Ectodermal cell (in vitro differentiated cells): ENCODE results near the gene LRRC23.

Experiments used
- H3K27ac ChIP-seq: 2 replicates; pipeline ENCODE4 v1.7.0; 2013; ENCODE audit warnings: mild to moderate bottlenecking, low read depth, low read length; ENCODE audit not compliant: insufficient read depth, poor library complexity, severe bottlenecking
- H3K27me3 ChIP-seq: 2 replicates; pipeline ENCODE4 v1.7.0; 2013; ENCODE audit warnings: mild to moderate bottlenecking, low read length; ENCODE audit not compliant: insufficient read depth, control insufficient read depth, poor library complexity, severe bottlenecking
- H3K36me3 ChIP-seq: one replicate; pipeline ENCODE4 v1.7.0; 2013; ENCODE audit warnings: low read length; ENCODE audit not compliant: control insufficient read depth, insufficient read depth
- H3K4me1 ChIP-seq: one replicate; pipeline ENCODE4 v1.7.0; 2013; ENCODE audit warnings: low read length; ENCODE audit not compliant: control insufficient read depth, insufficient read depth
- H3K4me3 ChIP-seq: 2 replicates; pipeline ENCODE4 v1.7.0; 2013; ENCODE audit warnings: low read depth, low read length, control low read depth; ENCODE audit not compliant: insufficient read depth
- H3K9me3 ChIP-seq: 2 replicates; pipeline ENCODE4 v1.7.0; 2013; ENCODE audit warnings: mild to moderate bottlenecking, low read length, moderate library complexity; ENCODE audit not compliant: control insufficient read depth
- WGBS, 2 experiments: methylation state at CpG; one replicate each; pipeline ENCODE4 v1.1.7; 2013; ENCODE audit warnings: missing lambda C conversion rate in 2 of 2; 5-methylcytosine and 5-hydroxymethylcytosine counted together

The LRRC23 gene

GRCh38 chr12:6945613-6946012 is 41.0 kb downstream of the LRRC23 start:
- H3K27ac ChIP-seq: no peak overlapping the region
- no peak overlapping the region for H3K4me3 ChIP-seq
- H3K9me3 ChIP-seq: no peaks in the 10 kb centered on the region
- 85 to 87% methylated on average over 11 of the region's 11 CpGs for WGBS, 2 experiments
- peaks cover 12% of the 10 kb centered on the region for H3K36me3 ChIP-seq
- peaks cover 18% of the 10 kb centered on the region for H3K4me1 ChIP-seq
- no peaks in the 10 kb centered on the region for H3K27me3 ChIP-seq

GRCh38 chr12:6946033-6946919 is 41.7 kb downstream of the LRRC23 start:
- H3K36me3 ChIP-seq: peaks cover 6% of the 10 kb centered on the region
- no peak overlapping the region for H3K27ac ChIP-seq
- no peaks in the 10 kb centered on the region for H3K27me3 ChIP-seq
- H3K4me3 ChIP-seq: peak overlapping the region; percentile 22
- WGBS, 2 experiments: 10 to 12% methylated on average over 32 of the region's 32 CpGs
- H3K9me3 ChIP-seq: no peaks in the 10 kb centered on the region
- H3K4me1 ChIP-seq: peaks cover 18% of the 10 kb centered on the region

GRCh38 chr12:6946920-6947374 is 42.3 kb downstream of the LRRC23 start:
- H3K4me1 ChIP-seq: peaks cover 18% of the 10 kb centered on the region
- H3K27me3 ChIP-seq: no peaks in the 10 kb centered on the region
- no peaks in the 10 kb centered on the region for H3K9me3 ChIP-seq
- peak overlapping the region; percentile 22 for H3K4me3 ChIP-seq
- H3K36me3 ChIP-seq: no peaks in the 10 kb centered on the region
- H3K27ac ChIP-seq: no peak overlapping the region
- WGBS, 2 experiments: 76 to 79% methylated on average over 8 of the region's 8 CpGs

- H3K27me3 ChIP-seq: no peaks in the 10 kb centered on the region
- peaks cover 20% of the 10 kb centered on the region for H3K4me1 ChIP-seq
- no peaks in the 10 kb centered on the region for H3K9me3 ChIP-seq
- H3K4me3 ChIP-seq: no peak overlapping the region
- H3K36me3 ChIP-seq: no peaks in the 10 kb centered on the region
- no peak overlapping the region for H3K27ac ChIP-seq
- WGBS, 2 experiments: 94% methylated on average over 8 of the region's 8 CpGs
Measured at GRCh38 chr12:6947615-6948014, 43.0 kb downstream of the LRRC23 start.

GRCh38 chr12:6948873-6949594 is 44.4 kb downstream of the LRRC23 start:
- WGBS, 2 experiments: 92 to 93% methylated on average over 15 of the region's 15 CpGs
- no peak overlapping the region for H3K27ac ChIP-seq
- no peaks in the 10 kb centered on the region for H3K36me3 ChIP-seq
- no peaks in the 10 kb centered on the region for H3K9me3 ChIP-seq
- peaks cover 26% of the 10 kb centered on the region for H3K4me1 ChIP-seq
- H3K4me3 ChIP-seq: no peak overlapping the region
- H3K27me3 ChIP-seq: no peaks in the 10 kb centered on the region

- H3K4me3 ChIP-seq: no peak overlapping the region
- no peaks in the 10 kb centered on the region for H3K27me3 ChIP-seq
- 87 to 96% methylated on average over 1 of the region's 1 CpG for WGBS, 2 experiments
- no peaks in the 10 kb centered on the region for H3K36me3 ChIP-seq
- no peaks in the 10 kb centered on the region for H3K9me3 ChIP-seq
- H3K4me1 ChIP-seq: peaks cover 20% of the 10 kb centered on the region
- no peak overlapping the region for H3K27ac ChIP-seq
Measured at GRCh38 chr12:6950401-6950801, 45.8 kb downstream of the LRRC23 start.

- no peak within 1 kb of the TSS for H3K27ac ChIP-seq
- no peaks in the 10 kb centered on the region for H3K27me3 ChIP-seq
- H3K36me3 ChIP-seq: no peaks in the 10 kb centered on the region
- no peak within 1 kb of the TSS for H3K4me3 ChIP-seq
- no peaks in the 10 kb centered on the region for H3K9me3 ChIP-seq
- 90% methylated on average over 25 of the region's 25 CpGs for WGBS, 2 experiments
- peaks cover 14% of the 10 kb centered on the region for H3K4me1 ChIP-seq
Measured at GRCh38 chr12:6950811-6951540, 46.4 kb downstream of the LRRC23 start, which contains the start of gene PTPN6. Gene PTPN6 (plus strand): TSS chr12:6951356. CDS start chr12:6951513, 157 bp downstream.

- no peak overlapping the region for H3K4me3 ChIP-seq
- H3K4me1 ChIP-seq: peaks cover 8% of the 10 kb centered on the region
- no peaks in the 10 kb centered on the region for H3K36me3 ChIP-seq
- H3K9me3 ChIP-seq: no peaks in the 10 kb centered on the region
- H3K27ac ChIP-seq: no peak overlapping the region
- no peaks in the 10 kb centered on the region for H3K27me3 ChIP-seq
- WGBS, 2 experiments: 94 to 95% methylated on average over 20 of the region's 20 CpGs
Measured at GRCh38 chr12:6951551-6952120, 47.0 kb downstream of the LRRC23 start.

GRCh38 chr12:6952121-6952862 is 47.7 kb downstream of the LRRC23 start:
- H3K27ac ChIP-seq: no peak overlapping the region
- no peaks in the 10 kb centered on the region for H3K36me3 ChIP-seq
- H3K27me3 ChIP-seq: no peaks in the 10 kb centered on the region
- peaks cover 8% of the 10 kb centered on the region for H3K4me1 ChIP-seq
- 89 to 92% methylated on average over 22 of the region's 22 CpGs for WGBS, 2 experiments
- H3K4me3 ChIP-seq: no peak overlapping the region
- no peaks in the 10 kb centered on the region for H3K9me3 ChIP-seq
